T-helper 22 cell (primary cell): Measurements from ENCODE around the gene OR8G1.
"Not testable (repeated sequence)": the region's sequence is repeated elsewhere in the genome, so short reads cannot be mapped to it uniquely, and the experiment has no call there.

Experiments used
- DNase-seq: peaks from one replicate; pipeline ENCODE4 v3.0.0-alpha.2; 2020; ENCODE audit warnings: low read depth

OR8G1 gene

DNA sequence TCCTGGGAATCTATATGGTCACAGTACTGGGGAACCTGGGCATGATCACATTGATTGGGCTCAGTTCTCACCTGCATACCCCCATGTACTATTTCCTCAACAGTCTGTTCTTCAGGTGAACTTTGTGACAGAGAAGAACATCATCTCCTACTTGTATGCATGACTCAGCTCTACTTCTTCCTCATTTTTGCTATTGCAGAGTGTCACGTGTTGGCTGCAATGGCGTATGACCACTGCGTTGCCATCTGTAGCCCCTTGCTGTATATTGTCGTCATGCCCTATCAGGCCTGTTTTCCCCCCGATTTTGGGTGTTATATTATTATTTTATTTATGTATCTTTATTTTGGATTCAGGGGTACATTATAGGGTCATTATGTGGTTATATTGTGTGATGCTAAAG lies 2.4 kb upstream of the OR8G1 start:
- no peak for DNase-seq

DNA sequence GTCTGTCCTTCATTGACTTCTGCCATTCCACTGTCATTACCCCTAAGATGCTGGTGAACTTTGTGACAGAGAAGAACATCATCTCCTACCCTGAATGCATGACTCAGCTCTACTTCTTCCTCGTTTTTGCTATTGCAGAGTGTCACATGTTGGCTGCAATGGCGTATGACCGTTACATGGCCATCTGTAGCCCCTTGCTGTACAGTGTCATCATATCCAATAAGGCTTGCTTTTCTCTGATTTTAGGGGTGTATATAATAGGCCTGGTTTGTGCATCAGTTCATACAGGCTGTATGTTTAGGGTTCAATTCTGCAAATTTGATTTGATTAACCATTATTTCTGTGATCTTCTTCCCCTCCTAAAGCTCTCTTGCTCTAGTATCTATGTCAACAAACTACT lies 9.0 kb downstream of the OR8G1 start:
- DNase-seq, result not testable (repeated sequence)

DNA sequence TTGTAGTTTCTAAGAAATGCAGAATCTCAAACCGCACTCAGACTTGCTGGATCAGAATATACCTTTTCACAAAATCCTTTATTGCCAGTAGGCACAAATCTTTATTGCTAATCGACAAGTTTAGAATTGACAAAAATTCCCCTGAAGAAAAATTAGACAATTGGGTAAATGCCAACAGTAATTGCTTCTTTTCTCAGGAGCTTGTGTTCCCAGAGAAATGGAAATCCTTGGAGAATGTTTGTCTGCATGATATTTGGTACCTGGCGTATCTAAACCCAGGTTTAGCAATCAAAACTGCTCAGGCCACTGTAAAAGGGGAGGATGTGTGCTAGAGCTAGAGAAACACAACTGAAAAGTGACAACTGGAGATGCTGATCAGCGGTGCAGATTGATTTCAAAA lies 15.2 kb downstream of the OR8G1 start, which contains the start of gene OR8G5:
Gene OR8G5, plus strand, starts transcription at position 301 of the 400 bp plus-strand sequence. CDS start 8,556 bp downstream, outside the sequence.
- no peak for DNase-seq

- not testable (repeated sequence) for DNase-seq
Measured at GRCh38 chr11:124265041-124265440, 24.1 kb downstream of the OR8G1 start.

GRCh38 chr11:124270886-124271285 lies 30.0 kb downstream of the OR8G1 start:
- DNase-seq, result not testable (repeated sequence)

GRCh38 chr11:124274000-124274399 lies 33.1 kb downstream of the OR8G1 start:
- no peak for DNase-seq

GRCh38 chr11:124276081-124276480 lies 35.2 kb downstream of the OR8G1 start:
- DNase-seq, result no peak

DNA sequence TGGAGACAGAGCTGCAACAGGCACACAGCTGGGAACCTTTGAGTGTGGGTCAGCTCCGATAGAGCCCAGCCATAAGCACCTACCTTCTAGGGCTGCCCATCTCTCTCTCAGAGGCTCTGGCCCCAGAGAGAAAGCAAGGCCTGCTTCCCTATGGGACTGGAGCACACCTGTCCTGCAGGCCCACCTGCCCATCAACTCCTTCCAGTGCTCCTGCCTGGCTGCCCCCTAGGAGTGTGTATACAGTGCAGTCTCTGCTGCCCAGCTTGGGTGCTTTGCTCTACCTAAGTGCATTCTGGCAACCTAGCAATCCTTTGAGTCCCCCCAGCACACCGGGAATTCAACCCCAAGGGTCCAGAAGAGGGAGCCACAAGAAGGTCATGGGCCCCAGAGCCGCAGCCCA lies 36.3 kb downstream of the OR8G1 start:
- DNase-seq, result no peak

DNA sequence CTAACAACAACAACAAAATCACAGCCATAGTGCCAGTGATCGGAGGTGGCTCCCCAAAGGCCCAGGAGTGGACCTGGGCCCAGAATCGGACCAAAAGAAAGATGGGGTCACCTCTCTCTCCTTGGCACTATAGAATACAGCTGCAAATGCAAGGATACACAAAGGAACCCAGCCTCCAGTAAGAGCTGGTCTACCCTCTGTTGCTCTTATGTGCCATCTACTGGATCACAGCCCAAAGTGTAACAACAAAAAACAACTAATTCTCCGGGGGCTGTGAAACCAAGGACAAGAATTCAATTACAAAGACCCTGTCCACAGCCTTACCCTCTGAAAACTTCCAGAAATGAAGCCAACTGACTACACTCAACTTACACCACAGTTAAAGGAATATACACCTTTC lies 36.9 kb downstream of the OR8G1 start:
- DNase-seq, result no peak

DNA sequence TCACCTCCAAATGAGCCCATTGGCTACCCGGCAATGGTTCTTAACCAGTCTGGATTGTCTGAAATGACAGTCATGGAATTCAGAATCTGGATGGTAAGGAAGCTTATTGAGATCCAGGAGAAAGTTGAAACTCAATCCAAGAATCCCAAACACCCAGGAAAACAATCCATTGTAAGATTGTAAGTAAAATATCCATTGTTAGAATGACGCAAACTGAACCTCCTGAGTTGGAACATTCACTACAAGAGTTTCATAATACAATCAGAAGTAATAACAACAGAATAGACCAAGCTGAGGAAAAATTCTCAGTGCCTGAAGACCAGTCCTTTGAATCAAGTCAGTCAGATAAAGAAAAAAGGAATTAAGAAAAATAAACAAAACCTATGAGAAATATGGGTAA lies 37.4 kb downstream of the OR8G1 start:
- no peak for DNase-seq

- no peak for DNase-seq
Measured at GRCh38 chr11:124285610-124286344, 44.9 kb downstream of the OR8G1 start.

DNA sequence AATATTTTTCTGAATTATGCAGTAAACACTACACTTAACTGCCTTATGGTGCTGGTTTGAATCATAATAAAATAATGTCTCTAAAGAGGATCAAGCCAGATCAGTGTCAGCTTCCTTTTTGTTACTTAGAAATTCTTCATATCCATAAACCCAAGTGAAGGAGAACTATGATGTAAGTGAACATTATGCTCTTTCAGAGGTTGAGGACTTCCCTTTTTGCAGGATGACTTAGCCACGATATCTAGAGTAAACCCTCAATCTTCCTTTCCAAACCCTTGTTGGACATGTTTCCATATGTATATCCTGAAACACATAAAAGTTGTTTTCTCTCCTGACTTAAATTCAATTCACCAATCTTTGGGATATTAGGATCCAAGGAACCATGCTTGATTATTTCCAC lies 53.8 kb downstream of the OR8G1 start:
- no peak for DNase-seq

DNA sequence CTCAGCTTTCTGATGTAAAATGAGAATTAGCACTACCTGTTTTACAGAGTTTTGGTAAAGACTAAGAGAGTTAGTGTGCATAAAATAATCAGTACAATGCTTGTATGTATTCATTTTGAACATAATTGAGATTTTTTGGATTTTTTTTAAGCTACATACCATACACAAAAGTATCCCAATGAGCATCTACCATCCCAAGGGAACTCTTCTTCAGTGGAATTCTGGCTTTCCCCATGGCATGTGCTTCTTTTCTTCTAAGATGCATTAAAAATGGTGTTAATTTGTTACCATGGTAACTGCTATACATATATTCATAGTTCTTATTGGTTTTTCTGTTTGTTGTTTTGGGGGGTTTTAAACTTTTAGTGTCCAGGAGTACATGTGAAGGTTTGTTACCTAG lies 55.1 kb downstream of the OR8G1 start:
- DNase-seq, result no peak

- DNase-seq, result no peak
Measured at GRCh38 chr11:124297921-124298320, 57.0 kb downstream of the OR8G1 start.

DNA sequence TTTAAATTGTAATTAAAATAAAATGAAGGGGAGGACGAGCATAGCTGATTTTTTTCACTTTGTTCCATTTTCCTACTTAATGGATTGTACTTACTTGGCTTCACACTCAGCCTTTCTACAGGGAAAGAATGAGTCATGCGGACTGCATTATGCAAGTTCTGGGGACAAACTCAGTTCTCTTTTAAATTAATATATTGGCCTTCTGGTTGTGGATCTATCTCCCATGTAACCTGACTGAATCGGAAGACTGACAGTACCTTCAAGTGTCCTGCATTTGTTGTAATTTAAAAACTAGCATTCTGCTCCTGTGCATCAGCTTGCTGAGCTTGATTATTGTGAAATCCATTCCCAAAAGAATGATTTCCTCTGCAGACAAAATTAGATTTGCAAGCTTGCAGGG lies 60.7 kb downstream of the OR8G1 start:
- no peak for DNase-seq

- no peak for DNase-seq
Measured at GRCh38 chr11:124302347-124303125, 61.6 kb downstream of the OR8G1 start.
